ENCODE results near the gene NFKBIE.

- TF ChIP-seq POLR2A (IDR thresholded peaks at IDR 0.05) (no peak), POLR2AphosphoS5 (IDR thresholded peaks at IDR 0.05; ENCODE audit: insufficient read depth in 1 of 2, low read depth in 1 of 2) (no peak)
Measured at GRCh38 chr6:44298055-44298803, 32.9 kb upstream of the NFKBIE start.
